ENCODE data around the gene MNT.

MNT gene

DNA sequence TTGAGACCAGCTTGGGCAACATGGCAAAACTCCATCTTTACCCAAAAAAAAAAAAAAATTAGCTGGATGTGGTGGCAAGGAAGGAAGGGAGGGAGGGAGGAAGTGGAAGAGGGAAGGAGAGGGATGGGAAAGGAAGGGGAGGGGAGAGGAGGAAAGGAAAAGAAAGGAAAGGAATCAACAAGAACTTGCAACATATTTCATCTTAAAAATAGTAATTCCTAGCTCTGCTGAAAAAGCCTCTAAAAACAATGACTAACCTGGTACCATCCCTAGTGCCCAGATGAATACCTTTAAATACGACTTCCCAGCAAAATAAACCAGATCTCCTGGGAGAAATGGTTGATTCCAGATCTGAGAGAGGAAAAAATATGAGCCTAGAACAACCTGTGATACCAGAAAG is 27.1 kb upstream of the MNT start:
- TF ChIP-seq CTCF (conservative IDR thresholded peaks at IDR 0.05; ENCODE audit: low read depth, low read length), result no peak
- DNase-seq (ENCODE audit: low read depth), result no peak
- no peak overlapping the region for H3K4me3 ChIP-seq (ENCODE audit: low read depth, low read length)

DNA sequence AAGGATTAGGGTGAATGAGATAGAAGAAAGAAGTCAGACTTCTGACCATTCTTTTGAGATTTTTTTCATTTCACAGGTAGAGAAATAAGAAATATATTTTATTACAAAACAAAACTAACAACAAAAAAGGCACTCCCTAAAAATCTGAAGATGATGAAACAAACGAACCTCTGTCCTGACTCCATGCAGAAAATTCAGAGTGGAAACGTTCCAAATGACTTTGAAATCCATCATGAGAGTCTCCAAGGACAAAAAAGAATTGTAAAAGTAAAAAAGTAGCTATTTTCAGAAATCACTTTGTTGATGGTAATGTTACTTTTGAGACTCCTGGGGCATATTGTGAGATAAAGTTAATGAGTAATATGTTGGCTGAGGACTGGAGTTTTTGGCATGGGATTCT is 26.4 kb upstream of the MNT start:
- TF ChIP-seq CTCF (conservative IDR thresholded peaks at IDR 0.05; ENCODE audit: low read depth, low read length), result no peak
- DNase-seq (ENCODE audit: low read depth), result no peak
- no peak overlapping the region for H3K4me3 ChIP-seq (ENCODE audit: low read depth, low read length)

DNA sequence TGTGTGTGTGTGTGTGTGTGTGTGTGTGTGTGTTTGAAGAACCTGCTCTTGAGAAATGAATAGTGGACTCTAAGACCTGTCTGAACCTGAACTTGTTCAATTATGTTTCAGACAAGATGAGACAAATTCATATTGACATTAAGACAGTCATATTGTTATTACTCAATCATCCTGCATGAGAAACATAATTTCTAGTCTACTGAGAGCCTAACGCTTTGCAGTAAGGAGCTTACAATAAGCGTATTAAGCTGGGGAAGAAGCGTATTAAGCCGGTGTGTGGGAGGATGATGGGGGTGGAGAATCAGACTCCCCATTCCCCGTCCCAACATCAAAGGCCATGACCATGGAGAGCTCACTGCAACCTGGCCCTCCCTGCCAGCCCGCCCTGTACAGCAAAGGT is 22.4 kb upstream of the MNT start:
- no peak for TF ChIP-seq CTCF (conservative IDR thresholded peaks at IDR 0.05; ENCODE audit: low read depth, low read length)
- no peak for DNase-seq (ENCODE audit: low read depth)
- H3K4me3 ChIP-seq (ENCODE audit: low read depth, low read length), result no peak overlapping the region

GRCh38 chr17:2421315-2422147 is 20.7 kb upstream of the MNT start:
- peak; percentile 58 for DNase-seq (ENCODE audit: low read depth)
- peak; percentile 47 for TF ChIP-seq CTCF (conservative IDR thresholded peaks at IDR 0.05; ENCODE audit: low read depth, low read length)
- H3K4me3 ChIP-seq (ENCODE audit: low read depth, low read length), result no peak overlapping the region

GRCh38 chr17:2420176-2420575 is 19.3 kb upstream of the MNT start:
- no peak for DNase-seq (ENCODE audit: low read depth)
- no peak overlapping the region for H3K4me3 ChIP-seq (ENCODE audit: low read depth, low read length)
- TF ChIP-seq CTCF (conservative IDR thresholded peaks at IDR 0.05; ENCODE audit: low read depth, low read length), result no peak

- no peak overlapping the region for H3K4me3 ChIP-seq (ENCODE audit: low read depth, low read length)
- DNase-seq (ENCODE audit: low read depth), result no peak
- TF ChIP-seq CTCF (conservative IDR thresholded peaks at IDR 0.05; ENCODE audit: low read depth, low read length), result no peak
These were observed 18.6 kb upstream of the MNT start for GRCh38 chr17:2419486-2419885.

DNA sequence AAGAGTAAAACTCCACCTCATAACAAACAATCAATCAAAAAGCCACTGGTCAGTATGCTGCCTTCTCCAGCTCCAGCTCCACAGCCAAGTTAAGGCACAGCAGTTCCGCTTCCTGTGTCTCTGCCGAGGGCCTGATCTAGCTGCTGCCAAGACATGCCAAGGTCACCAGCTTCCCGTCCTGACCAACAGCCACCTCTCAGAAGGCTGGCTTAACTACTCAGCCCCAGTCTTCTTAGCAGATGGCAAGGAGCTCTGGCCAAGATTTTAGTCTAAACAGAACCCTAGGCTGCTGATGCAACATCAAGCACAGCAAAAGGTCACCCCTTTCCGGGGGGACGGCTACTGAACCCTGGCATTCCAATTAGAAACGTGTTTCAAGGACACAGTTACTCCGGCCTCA is 17.7 kb upstream of the MNT start:
- no peak for TF ChIP-seq CTCF (conservative IDR thresholded peaks at IDR 0.05; ENCODE audit: low read depth, low read length)
- peak; percentile 57 for DNase-seq (ENCODE audit: low read depth)
- no peak overlapping the region for H3K4me3 ChIP-seq (ENCODE audit: low read depth, low read length)

Measured in choroid plexus epithelial cell (primary cell).